ENCODE results near the gene WDR37. TPM values are rescaled to one million over a fixed set of nuclear protein-coding genes. Genes with fewer than 3 reads are reported as not detected.

The WDR37 gene
- total and polyA plus RNA-seq, 9 of the 15 experiments (the other 6 are each of a cell fraction or from before 2014, with no cell fraction given), result 2.3 to 11.6 (median 6.7) TPM

DNA sequence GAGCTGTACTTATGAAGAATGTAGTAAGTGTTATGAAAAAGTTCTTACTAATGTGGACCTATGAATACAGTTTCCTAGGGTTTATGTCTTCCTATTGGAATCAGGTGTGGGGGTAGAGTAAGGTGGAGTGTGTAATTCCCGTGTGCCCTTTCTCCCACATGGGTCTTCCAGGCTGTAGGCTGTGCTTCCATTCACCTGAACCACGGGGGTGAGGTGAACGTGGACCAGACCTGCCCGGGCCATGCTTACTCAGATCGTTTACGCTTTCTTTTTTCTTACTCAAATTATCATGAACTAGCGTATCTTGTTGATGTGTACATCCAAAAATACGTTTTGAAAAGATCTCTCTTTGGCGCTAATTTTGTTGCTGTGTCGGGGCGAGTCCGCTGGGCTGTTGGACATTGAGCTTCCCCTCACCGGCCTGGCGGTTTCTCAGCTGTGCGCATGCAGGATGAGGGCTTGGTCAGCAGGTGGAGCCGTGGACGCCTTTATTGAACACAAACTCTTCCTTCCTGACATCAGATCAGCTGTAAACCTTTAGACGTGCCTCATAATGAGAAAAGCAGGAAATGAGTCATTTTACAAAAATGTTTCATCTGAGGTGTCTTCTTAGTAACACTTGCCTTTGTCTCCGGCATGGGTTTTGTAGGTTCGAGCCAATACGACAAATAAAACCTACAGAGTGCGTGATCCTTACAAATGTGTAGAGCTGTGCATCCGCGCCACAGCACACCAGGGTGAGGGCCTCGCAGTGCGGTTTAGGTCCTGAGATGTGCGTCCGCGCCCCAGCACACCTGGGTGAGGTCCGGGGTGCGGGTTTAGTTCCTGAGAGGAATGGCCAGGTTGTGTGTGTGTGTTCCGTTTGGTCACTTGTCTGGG lies 53.8 kb downstream of the WDR37 start (continued):
- TF ChIP-seq KLF6 (CRISPR knock-in tag; IDR thresholded peaks at IDR 0.05; ENCODE audit: borderline replicate concordance), result no peak
- TF ChIP-seq PHB (CRISPR knock-in tag; IDR thresholded peaks at IDR 0.05), result no peak
- no peak for TF ChIP-seq SETDB1 (IDR thresholded peaks at IDR 0.05; ENCODE audit: low read length)
- no peak for TF ChIP-seq TAF7 (tag; IDR thresholded peaks at IDR 0.05)
- peak; percentile 39; the same call in 1 of the 2 replicates for TF ChIP-seq SMARCA4 (IDR thresholded peaks at IDR 0.05)
- TF ChIP-seq, protein P1, sequence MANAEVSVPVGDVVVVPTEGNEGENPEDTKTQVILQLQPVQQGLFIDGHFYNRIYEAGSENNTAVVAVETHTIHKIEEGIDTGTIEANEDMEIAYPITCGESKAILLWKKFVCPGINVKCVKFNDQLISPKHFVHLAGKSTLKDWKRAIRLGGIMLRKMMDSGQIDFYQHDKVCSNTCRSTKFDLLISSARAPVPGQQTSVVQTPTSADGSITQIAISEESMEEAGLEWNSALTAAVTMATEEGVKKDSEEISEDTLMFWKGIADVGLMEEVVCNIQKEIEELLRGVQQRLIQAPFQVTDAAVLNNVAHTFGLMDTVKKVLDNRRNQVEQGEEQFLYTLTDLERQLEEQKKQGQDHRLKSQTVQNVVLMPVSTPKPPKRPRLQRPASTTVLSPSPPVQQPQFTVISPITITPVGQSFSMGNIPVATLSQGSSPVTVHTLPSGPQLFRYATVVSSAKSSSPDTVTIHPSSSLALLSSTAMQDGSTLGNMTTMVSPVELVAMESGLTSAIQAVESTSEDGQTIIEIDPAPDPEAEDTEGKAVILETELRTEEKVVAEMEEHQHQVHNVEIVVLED (CRISPR knock-in tag; IDR thresholded peaks at IDR 0.05), result no peak
- TF ChIP-seq, protein P2, sequence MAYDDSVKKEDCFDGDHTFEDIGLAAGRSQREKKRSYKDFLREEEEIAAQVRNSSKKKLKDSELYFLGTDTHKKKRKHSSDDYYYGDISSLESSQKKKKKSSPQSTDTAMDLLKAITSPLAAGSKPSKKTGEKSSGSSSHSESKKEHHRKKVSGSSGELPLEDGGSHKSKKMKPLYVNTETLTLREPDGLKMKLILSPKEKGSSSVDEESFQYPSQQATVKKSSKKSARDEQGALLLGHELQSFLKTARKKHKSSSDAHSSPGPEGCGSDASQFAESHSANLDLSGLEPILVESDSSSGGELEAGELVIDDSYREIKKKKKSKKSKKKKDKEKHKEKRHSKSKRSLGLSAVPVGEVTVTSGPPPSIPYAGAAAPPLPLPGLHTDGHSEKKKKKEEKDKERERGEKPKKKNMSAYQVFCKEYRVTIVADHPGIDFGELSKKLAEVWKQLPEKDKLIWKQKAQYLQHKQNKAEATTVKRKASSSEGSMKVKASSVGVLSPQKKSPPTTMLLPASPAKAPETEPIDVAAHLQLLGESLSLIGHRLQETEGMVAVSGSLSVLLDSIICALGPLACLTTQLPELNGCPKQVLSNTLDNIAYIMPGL (CRISPR knock-in tag; IDR thresholded peaks at IDR 0.05), result no peak
- TF ChIP-seq SREBF2 (CRISPR knock-in tag; IDR thresholded peaks at IDR 0.05), result no peak
- TF ChIP-seq EWSR1 (IDR thresholded peaks at IDR 0.05; ENCODE audit: borderline replicate concordance, low read depth, partially characterized antibody), result no peak
- TF ChIP-seq, protein P3, sequence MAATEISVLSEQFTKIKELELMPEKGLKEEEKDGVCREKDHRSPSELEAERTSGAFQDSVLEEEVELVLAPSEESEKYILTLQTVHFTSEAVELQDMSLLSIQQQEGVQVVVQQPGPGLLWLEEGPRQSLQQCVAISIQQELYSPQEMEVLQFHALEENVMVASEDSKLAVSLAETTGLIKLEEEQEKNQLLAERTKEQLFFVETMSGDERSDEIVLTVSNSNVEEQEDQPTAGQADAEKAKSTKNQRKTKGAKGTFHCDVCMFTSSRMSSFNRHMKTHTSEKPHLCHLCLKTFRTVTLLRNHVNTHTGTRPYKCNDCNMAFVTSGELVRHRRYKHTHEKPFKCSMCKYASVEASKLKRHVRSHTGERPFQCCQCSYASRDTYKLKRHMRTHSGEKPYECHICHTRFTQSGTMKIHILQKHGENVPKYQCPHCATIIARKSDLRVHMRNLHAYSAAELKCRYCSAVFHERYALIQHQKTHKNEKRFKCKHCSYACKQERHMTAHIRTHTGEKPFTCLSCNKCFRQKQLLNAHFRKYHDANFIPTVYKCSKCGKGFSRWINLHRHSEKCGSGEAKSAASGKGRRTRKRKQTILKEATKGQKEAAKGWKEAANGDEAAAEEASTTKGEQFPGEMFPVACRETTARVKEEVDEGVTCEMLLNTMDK (IDR thresholded peaks at IDR 0.05; ENCODE audit: borderline replicate concordance, insufficient read depth, low read depth, low read length, poor library complexity, severe bottlenecking), result no peak
- no peak for TF ChIP-seq FOXA1 (IDR thresholded peaks at IDR 0.05; ENCODE audit: borderline replicate concordance)
- no peak for TF ChIP-seq FOXJ3 (CRISPR knock-in tag; IDR thresholded peaks at IDR 0.05)
- TF ChIP-seq, protein P4, sequence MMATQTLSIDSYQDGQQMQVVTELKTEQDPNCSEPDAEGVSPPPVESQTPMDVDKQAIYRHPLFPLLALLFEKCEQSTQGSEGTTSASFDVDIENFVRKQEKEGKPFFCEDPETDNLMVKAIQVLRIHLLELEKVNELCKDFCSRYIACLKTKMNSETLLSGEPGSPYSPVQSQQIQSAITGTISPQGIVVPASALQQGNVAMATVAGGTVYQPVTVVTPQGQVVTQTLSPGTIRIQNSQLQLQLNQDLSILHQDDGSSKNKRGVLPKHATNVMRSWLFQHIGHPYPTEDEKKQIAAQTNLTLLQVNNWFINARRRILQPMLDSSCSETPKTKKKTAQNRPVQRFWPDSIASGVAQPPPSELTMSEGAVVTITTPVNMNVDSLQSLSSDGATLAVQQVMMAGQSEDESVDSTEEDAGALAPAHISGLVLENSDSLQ (IDR thresholded peaks at IDR 0.05), result no peak
- TF ChIP-seq MYNN (IDR thresholded peaks at IDR 0.05), result no peak
- no peak for TF ChIP-seq MYNN (CRISPR knock-in tag; IDR thresholded peaks at IDR 0.05)
- TF ChIP-seq, protein P5, sequence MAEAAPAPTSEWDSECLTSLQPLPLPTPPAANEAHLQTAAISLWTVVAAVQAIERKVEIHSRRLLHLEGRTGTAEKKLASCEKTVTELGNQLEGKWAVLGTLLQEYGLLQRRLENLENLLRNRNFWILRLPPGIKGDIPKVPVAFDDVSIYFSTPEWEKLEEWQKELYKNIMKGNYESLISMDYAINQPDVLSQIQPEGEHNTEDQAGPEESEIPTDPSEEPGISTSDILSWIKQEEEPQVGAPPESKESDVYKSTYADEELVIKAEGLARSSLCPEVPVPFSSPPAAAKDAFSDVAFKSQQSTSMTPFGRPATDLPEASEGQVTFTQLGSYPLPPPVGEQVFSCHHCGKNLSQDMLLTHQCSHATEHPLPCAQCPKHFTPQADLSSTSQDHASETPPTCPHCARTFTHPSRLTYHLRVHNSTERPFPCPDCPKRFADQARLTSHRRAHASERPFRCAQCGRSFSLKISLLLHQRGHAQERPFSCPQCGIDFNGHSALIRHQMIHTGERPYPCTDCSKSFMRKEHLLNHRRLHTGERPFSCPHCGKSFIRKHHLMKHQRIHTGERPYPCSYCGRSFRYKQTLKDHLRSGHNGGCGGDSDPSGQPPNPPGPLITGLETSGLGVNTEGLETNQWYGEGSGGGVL (CRISPR knock-in tag; IDR thresholded peaks at IDR 0.05), result no peak
- no peak for TF ChIP-seq MYBL2 (IDR thresholded peaks at IDR 0.05; ENCODE audit: low read depth)
- TF ChIP-seq MYBL2 (CRISPR knock-in tag; IDR thresholded peaks at IDR 0.05; ENCODE audit: borderline replicate concordance), result no peak
- no peak for TF ChIP-seq RFX5 (IDR thresholded peaks at IDR 0.05; ENCODE audit: low read depth, low read length)
- no peak for TF ChIP-seq ZSCAN29 (IDR thresholded peaks at IDR 0.05)
- TF ChIP-seq PHB2 (IDR thresholded peaks at IDR 0.05; ENCODE audit: low read depth), result no peak

All from K562 (cell line).